HFFc6 (cell line): Measurements from ENCODE around the gene MARCKSL1. TPM values are rescaled to one million over a fixed set of nuclear protein-coding genes. Genes with fewer than 3 reads are reported as not detected.

ENCODE experiments used
- DNase-seq: peaks from one replicate; pipeline ENCODE4 v3.0.0-alpha.2; 2018
- H3K27ac Mint-ChIP-seq: 2 replicates; pipeline ENCODE4 v1.8.0; 2020; ENCODE audit warnings: mild to moderate bottlenecking, mixed read lengths
- H3K27me3 Mint-ChIP-seq: 2 replicates; pipeline ENCODE4 v1.8.0; 2021; ENCODE audit warnings: mild to moderate bottlenecking, moderate library complexity, mixed read lengths; ENCODE audit not compliant: insufficient read depth
- H3K36me3 Mint-ChIP-seq: 2 replicates; pipeline ENCODE4 v1.8.0; 2021; ENCODE audit warnings: low read depth, mixed read lengths
- H3K4me1 Mint-ChIP-seq: 2 replicates; pipeline ENCODE4 v1.8.0; 2020; ENCODE audit warnings: low read depth, mixed read lengths
- H3K4me3 Mint-ChIP-seq: 2 replicates; pipeline ENCODE4 v1.8.0; 2020; ENCODE audit warnings: mild to moderate bottlenecking, moderate library complexity, mixed read lengths
- H3K9me3 Mint-ChIP-seq: 2 replicates; pipeline ENCODE4 v1.8.0; 2020; ENCODE audit warnings: mild to moderate bottlenecking, mixed read lengths
- CTCF ChIP-seq: fragments of 200-600 bp; sonication (generic); IDR thresholded peaks from 2 replicates; pipeline ENCODE4 v1.5.0; 2021; ENCODE audit warnings: antibody characterized with exemption, mild to moderate bottlenecking
- total RNA-seq, 6 experiments: library from RNA; stranded (reverse); fragmentation: NEBNext Ultra II Directional; extraction: Animal tissue kit (Norgen Biotek cat#: 25700); gene quantifications; 2 replicates in 1 of 6; 3 replicates in 5 of 6; pipeline ENCODE4 v1.2.3, GENCODE V29; 2021

MARCKSL1 gene
- total RNA-seq, 6 experiments from 2014 or later: 7.8 to 12.8 (median 11.4) TPM

GRCh38 chr1:32346532-32347157, 10.6 kb upstream of the MARCKSL1 start:
- no peak overlapping the region for H3K4me3 Mint-ChIP-seq
- H3K27me3 Mint-ChIP-seq: no peaks in the 10 kb centered on the region; the same call in 1 of the 2 replicates
- no peaks in the 10 kb centered on the region for H3K9me3 Mint-ChIP-seq
- peaks cover 26% of the 10 kb centered on the region for H3K4me1 Mint-ChIP-seq
- no peaks in the 10 kb centered on the region for H3K36me3 Mint-ChIP-seq
- TF ChIP-seq CTCF: no peak
- no peak for DNase-seq
- no peak overlapping the region for H3K27ac Mint-ChIP-seq

- DNase-seq: no peak
- Mint-ChIP-seq H3K27me3 (no peaks in the 10 kb centered on the region; the same call in 1 of the 2 replicates), H3K4me3 (no peak overlapping the region), H3K36me3 (no peaks in the 10 kb centered on the region), H3K4me1 (peaks cover 20% of the 10 kb centered on the region), H3K9me3 (no peaks in the 10 kb centered on the region), H3K27ac (no peak overlapping the region)
- no peak for TF ChIP-seq CTCF
These were observed 9.3 kb upstream of the MARCKSL1 start for GRCh38 chr1:32345289-32345827.

- no peaks in the 10 kb centered on the region for H3K36me3 Mint-ChIP-seq
- peaks cover 16% of the 10 kb centered on the region for H3K4me1 Mint-ChIP-seq
- H3K9me3 Mint-ChIP-seq: no peaks in the 10 kb centered on the region
- TF ChIP-seq CTCF: no peak
- peaks cover 2% of the 10 kb centered on the region for H3K27me3 Mint-ChIP-seq
- H3K27ac Mint-ChIP-seq: no peak overlapping the region
- no peak overlapping the region for H3K4me3 Mint-ChIP-seq
- DNase-seq: no peak
These were observed 6.7 kb upstream of the MARCKSL1 start for GRCh38 chr1:32342704-32343103.

GRCh38 chr1:32341971-32342370, 5.9 kb upstream of the MARCKSL1 start:
- no peak overlapping the region for H3K4me3 Mint-ChIP-seq
- no peaks in the 10 kb centered on the region for H3K9me3 Mint-ChIP-seq
- no peak for TF ChIP-seq CTCF
- H3K27ac Mint-ChIP-seq: no peak overlapping the region
- peaks cover 2% of the 10 kb centered on the region for H3K27me3 Mint-ChIP-seq
- H3K36me3 Mint-ChIP-seq: no peaks in the 10 kb centered on the region
- H3K4me1 Mint-ChIP-seq: peaks cover 24% of the 10 kb centered on the region
- no peak for DNase-seq

- H3K9me3 Mint-ChIP-seq: no peaks in the 10 kb centered on the region
- H3K27ac Mint-ChIP-seq: no peak overlapping the region
- peaks cover 27% of the 10 kb centered on the region for H3K4me1 Mint-ChIP-seq
- no peak for TF ChIP-seq CTCF
- peaks cover 2% of the 10 kb centered on the region for H3K27me3 Mint-ChIP-seq
- H3K36me3 Mint-ChIP-seq: no peaks in the 10 kb centered on the region
- DNase-seq: no peak
- no peak overlapping the region for H3K4me3 Mint-ChIP-seq
These were observed 5.2 kb upstream of the MARCKSL1 start for GRCh38 chr1:32341186-32341757.
